OCI-LY3 (cell line): ENCODE results near the gene PLXNA3.

Source experiments
- CTCF ChIP-seq: fragments of 200-600, 300-600 bp; sonication (generic); IDR thresholded peaks from 2 replicates; pipeline ENCODE4 v1.5.1; 2014; ENCODE audit warnings: antibody characterized with exemption, low read length, low read depth
- EZH2phosphoT487 ChIP-seq: fragments of 200-600 bp; shearing (Covaris generic); IDR thresholded peaks from 2 replicates; pipeline ENCODE4 v1.6.1; 2018; ENCODE audit warnings: antibody characterized with exemption, mixed run types, low read depth

- TF ChIP-seq CTCF = no peak
- no peak for TF ChIP-seq EZH2phosphoT487
Measured at GRCh38 chrX:154452823-154453222, 5.3 kb upstream of the PLXNA3 start.
